HepG2 (cell line): ENCODE results near the gene WNT9A. TPM values are rescaled to one million over a fixed set of nuclear protein-coding genes. Genes with fewer than 3 reads are reported as not detected.

Source experiments
- ATAC-seq: fragments of 200-7000 bp; cut with Tn5 transposase; 3 replicates; pipeline ENCODE4 v1.9.1; 2020; ENCODE audit warnings: mild to moderate bottlenecking, moderate library complexity
- BruUV-seq: library from RNA; stranded (reverse); fragments of 400-500 nt; replicated peaks from 2 replicates; lab custom pipeline; 2021; lab: Mats Ljungman, UMichigan
- CTCF ChIA-PET: fragments of 300-600 bp; formaldehyde crosslinking; extraction: SDS; loops from one replicate; lab custom pipeline; 2021; ENCODE audit warnings: low total read pairs, inconsistent platforms, low intra/inter-chr PET ratio; lab: Yijun Ruan, JAX
- POLR2A ChIA-PET: fragments of 350-600 bp; sonication (Branson Sonifier 250); formaldehyde crosslinking; loops from one replicate; lab custom pipeline; 2020; ENCODE audit warnings: antibody characterized with exemption, inconsistent platforms; lab: Yijun Ruan, JAX
- DNase-seq: peaks from one replicate; pipeline ENCODE4 v3.0.0-alpha.2; 2015; ENCODE audit warnings: low spot score
- FAIRE-seq: peaks from 3 replicates; lab custom pipeline; 2011; peaks lifted over from hg19 to GRCh38; lab: Jason Lieb, UNC
- H2AFZ ChIP-seq: one replicate; pipeline ENCODE4 v1.6.1; 2011; ENCODE audit warnings: low read length, inconsistent platforms
- H3K27ac ChIP-seq: fragments of 300-600 bp; 3 replicates; pipeline ENCODE4 v1.8.0; 2011; ENCODE audit warnings: mixed run types, mild to moderate bottlenecking, mixed read lengths, low read length, inconsistent platforms; ENCODE audit not compliant: insufficient read depth; ENCODE audit errors: extremely low read length
- H3K27me3 ChIP-seq, 2 experiments: fragments of 200-600 bp in 1 of 2; 2 replicates in 1 of 2; 3 replicates in 1 of 2; pipeline versions ENCODE4 v1.6.0 to v1.8.0; 2011; ENCODE audit warnings: low read length in 2 of 2, mild to moderate bottlenecking in 2 of 2, moderate library complexity in 2 of 2, inconsistent platforms in 1 of 2; ENCODE audit not compliant: insufficient read depth in 2 of 2, control insufficient read depth in 1 of 2
- H3K36me3 ChIP-seq, 2 experiments: fragments of 200-600 bp in 1 of 2; replicated peaks in 1 of 2; 2 replicates in 1 of 2; 3 replicates in 1 of 2; pipeline versions ENCODE4 v1.5.1 to v1.8.0; 2011; ENCODE audit warnings: low read length in 2 of 2, inconsistent platforms in 1 of 2; ENCODE audit not compliant: insufficient read depth in 2 of 2, control insufficient read depth in 1 of 2
- H3K4me1 ChIP-seq: 2 replicates; pipeline ENCODE4 v1.5.1; 2012; ENCODE audit warnings: low read length, inconsistent platforms; ENCODE audit not compliant: insufficient read depth
- H3K4me2 ChIP-seq: 2 replicates; pipeline ENCODE4 v1.6.0; 2011; ENCODE audit warnings: low read depth, low read length, inconsistent platforms
- H3K4me3 ChIP-seq, 3 experiments: fragments of 200-600 bp in 1 of 3; sonication (generic), shearing (Covaris generic) in 1 of 3; replicated peaks in 1 of 3; 2 replicates each; pipeline ENCODE4 v1.5.1; 2011 to 2016; ENCODE audit warnings: low read length in 3 of 3, inconsistent platforms in 2 of 3, low read depth in 2 of 3, mild to moderate bottlenecking in 2 of 3, control low read depth in 1 of 3, mixed read lengths in 1 of 3; ENCODE audit not compliant: insufficient read depth in 1 of 3
- H3K79me2 ChIP-seq: one replicate; pipeline ENCODE4 v1.6.1; 2011; ENCODE audit warnings: low read length, inconsistent platforms; ENCODE audit not compliant: insufficient read depth
- H3K9ac ChIP-seq: 2 replicates; pipeline ENCODE4 v1.6.0; 2011; ENCODE audit warnings: mild to moderate bottlenecking, low read depth, low read length, inconsistent platforms; ENCODE audit not compliant: insufficient read depth
- H3K9me3 ChIP-seq: 2 replicates; pipeline ENCODE4 v1.5.1; 2012; ENCODE audit warnings: mild to moderate bottlenecking, low read length
- H4K20me1 ChIP-seq: 2 replicates; pipeline ENCODE4 v1.6.0; 2011; ENCODE audit warnings: inconsistent platforms, mild to moderate bottlenecking, low read length, moderate library complexity; ENCODE audit not compliant: insufficient read depth
- CTCF ChIP-seq: sonication (generic); formaldehyde crosslinking; IDR thresholded peaks from 2 replicates; pipeline ENCODE4 v1.5.0; 2020; ENCODE audit warnings: mild to moderate bottlenecking, missing genetic modification reagents, moderate library complexity
- HMGA1 ChIP-seq: sonication (generic); formaldehyde crosslinking; conservative IDR thresholded peaks from 2 replicates; pipeline ENCODE4 v1.4.0; 2020; ENCODE audit warnings: missing genetic modification reagents
- ZNF121 ChIP-seq: sonication (generic); formaldehyde crosslinking; IDR thresholded peaks from 2 replicates; pipeline ENCODE4 v1.5.0; 2020; ENCODE audit warnings: mild to moderate bottlenecking, missing genetic modification reagents
- ZNF263 ChIP-seq: sonication (generic); formaldehyde crosslinking; IDR thresholded peaks from 2 replicates; pipeline ENCODE4 v1.4.0; 2020; ENCODE audit warnings: missing genetic modification reagents
- WGBS: methylation state at CpG from one replicate; pipeline ENCODE4 v1.1.6; 2017; ENCODE audit warnings: low lambda C conversion rate; 5-methylcytosine and 5-hydroxymethylcytosine counted together
- in situ Hi-C: cut with HindIII; loops from 2 replicates; pipeline ENCODE4 v1.10.0; 2017; ENCODE audit warnings: low pct_unique_long_range_greater_than_20kb; ENCODE audit not compliant: extremely low pct_ligation_motif_present
- intact Hi-C: fragments of 100-400 bp; cut with micrococcal nuclease; formaldehyde crosslinking; loops from one replicate; pipeline ENCODE4 v1.10.0; 2022; ENCODE audit not compliant: unreplicated experiment
- polyA plus RNA-seq, 8 experiments: library from polyadenylated mRNA; depleted of rRNA in 3 of 8; stranded (reverse) in 7 of 8; unstranded in 1 of 8; fragments of >200 nt; fragmentation: Illumina TruSeq in 4 of 8; extraction: Trizol in 4 of 8; gene quantifications; 2 replicates each; pipeline versions ENCODE4 v1.2.1 to v1.2.3, GENCODE V29; 2011 to 2016; ENCODE audit warnings: low read depth in 4 of 8, missing spikeins in 1 of 8, mixed read lengths in 1 of 8; ENCODE audit not compliant: insufficient read depth in 1 of 8
- total RNA-seq, 5 experiments: library from RNA; depleted of rRNA; stranded (reverse); fragments of >200 nt; fragmentation: Illumina TruSeq; extraction: Trizol; gene quantifications; 2 replicates each; pipeline ENCODE4 v1.2.3, GENCODE V29; 2016; ENCODE audit warnings: low read depth in 1 of 5

Gene WNT9A
- total and polyA plus RNA-seq, 2 of the 13 experiments (the other 11 are each of a cell fraction or from before 2014, with no cell fraction given), result 0.04 TPM; not detected in 1

- 17% methylated on average over 5 of the region's 5 CpGs for WGBS
- FAIRE-seq, result no peak
Measured at GRCh38 chr1:227918083-227918700, 29.5 kb downstream of the WNT9A start.

GRCh38 chr1:227917081-227917950, 30.4 kb downstream of the WNT9A start:
- WGBS, result 6% methylated on average over 6 of the region's 15 CpGs
- ChIA-PET POLR2A (no interaction called here), CTCF (no interaction called here)
- Histone ChIP-seq H4K20me1 (no peaks in the 10 kb centered on the region), H3K4me3 (no peak overlapping the region), H3K79me2 (no peaks in the 10 kb centered on the region), H3K4me1 (no peaks in the 10 kb centered on the region), H3K9ac (no peak overlapping the region), H3K4me2 (no peak overlapping the region), H3K27me3 (peaks cover 15 to 38% of the 10 kb centered on the region in 2 experiments; a peak in 4 of 5 replicates), H3K9me3 (no peaks in the 10 kb centered on the region), H3K27ac (no peak overlapping the region), H3K36me3 (no peaks in the 10 kb centered on the region), H2AFZ (no peak overlapping the region)
- DNase-seq, result no peak
- no peak for TF ChIP-seq HMGA1 (CRISPR knock-in tag)
- peak; percentile 31; the same call in 1 of the 2 replicates for TF ChIP-seq CTCF (CRISPR knock-in tag)
- no peak for FAIRE-seq
- peak; percentile 42 for ATAC-seq
- no TSS peak for BruUV-seq
- intact Hi-C loops, result no loop called here
- in situ Hi-C loops, result no loop called here

More at GRCh38 chr1:227918083-227918700, 29.5 kb downstream of the WNT9A start:
- Histone ChIP-seq H3K36me3 (no peaks in the 10 kb centered on the region), H3K4me3 (no peak overlapping the region), H3K27me3 (peaks cover 16 to 40% of the 10 kb centered on the region in 2 experiments; a peak in 4 of 5 replicates), H3K79me2 (no peaks in the 10 kb centered on the region), H3K27ac (no peak overlapping the region), H3K9me3 (no peaks in the 10 kb centered on the region), H3K4me1 (no peaks in the 10 kb centered on the region), H3K9ac (no peak overlapping the region), H2AFZ (no peak overlapping the region)
- in situ Hi-C loops, result no loop called here
- no TSS peak for BruUV-seq
- DNase-seq (no peak), ATAC-seq (no peak)
- ChIA-PET CTCF (no interaction called here), POLR2A (no interaction called here)
- intact Hi-C loops, result no loop called here
- TF ChIP-seq ZNF121, result no peak
- peak; percentile 27; the same call in 1 of the 2 replicates for TF ChIP-seq ZNF263 (CRISPR knock-in tag)
- TF ChIP-seq, all 625 proteins: peak for 1
- Histone ChIP-seq H3K4me2 (no peak overlapping the region), H4K20me1 (no peaks in the 10 kb centered on the region)
